Measurements from ENCODE around the gene MYLK.

DNA sequence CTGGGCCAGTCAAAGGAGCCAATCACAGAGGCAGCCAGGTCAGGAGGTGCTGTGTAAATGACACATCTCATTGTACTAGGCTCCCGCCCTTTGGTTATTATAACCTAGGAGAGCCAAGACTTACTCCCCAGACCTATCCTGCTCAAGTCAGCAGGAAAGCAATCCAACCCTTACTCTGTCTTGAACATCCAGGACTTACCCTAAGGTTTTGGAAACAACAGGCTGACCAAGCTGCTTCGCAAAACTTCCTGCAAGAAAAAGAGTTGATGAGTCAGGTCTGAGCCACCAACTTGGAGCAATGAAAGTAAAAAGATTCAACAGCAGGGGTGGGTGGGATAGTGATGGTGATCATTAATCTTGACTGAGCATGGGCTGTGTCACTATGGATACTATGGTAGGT lies 144.4 kb downstream of the MYLK start:
- no peak for TF ChIP-seq CTCF (IDR thresholded peaks at IDR 0.05)
- TF ChIP-seq EP300 (IDR thresholded peaks at IDR 0.05), result no peak

Measured in suprapubic skin (tissue), 3 donors.